K562 (cell line): ENCODE results near the gene CMIP. TPM values are rescaled to one million over a fixed set of nuclear protein-coding genes. Genes with fewer than 3 reads are reported as not detected.

Experiments used
- JUN ChIP-seq, 2 experiments: sonication (generic) in 1 of 2; formaldehyde crosslinking in 1 of 2; IDR thresholded peaks; 2 replicates each; pipeline versions ENCODE4 v1.6.1 to v1.8.0; 2012 to 2022; ENCODE audit warnings: borderline replicate concordance in 2 of 2, mild to moderate bottlenecking in 2 of 2, improper control_type of control experiment in 1 of 2, low read depth in 1 of 2, low read length in 1 of 2, missing genetic modification reagents in 1 of 2
- RFX7 ChIP-seq: fragments of 250-450 bp; sonication (Bioruptor Pico); IDR thresholded peaks from 2 replicates; pipeline ENCODE4 v1.5.1; 2021; ENCODE audit warnings: mild to moderate bottlenecking
- SOX6 ChIP-seq: fragments of 450-650 bp; IDR thresholded peaks from 2 replicates; pipeline ENCODE4 v1.6.1; 2014; ENCODE audit warnings: mild to moderate bottlenecking
- ZNF408 ChIP-seq: fragments of 250-450 bp; sonication (Bioruptor Pico); IDR thresholded peaks from 2 replicates; pipeline ENCODE4 v1.4.0; 2020; ENCODE audit warnings: low read depth, mild to moderate bottlenecking, moderate library complexity
- ZNF561 ChIP-seq: fragments of 450-650 bp; formaldehyde crosslinking; conservative IDR thresholded peaks from 2 replicates; pipeline ENCODE4 v1.4.0; 2020; ENCODE audit warnings: mild to moderate bottlenecking, moderate library complexity
- ZNF695 ChIP-seq: fragments of 450-650 bp; formaldehyde crosslinking; IDR thresholded peaks from 2 replicates; pipeline ENCODE4 v1.4.0; 2020; ENCODE audit warnings: mild to moderate bottlenecking, moderate library complexity
- polyA plus RNA-seq, 8 experiments: library from polyadenylated mRNA; depleted of rRNA in 4 of 8; stranded (reverse) in 5 of 8; unstranded in 3 of 8; fragments of >200 nt; fragmentation: Nextera tagmentation in 2 of 8; fragmentation: Illumina TruSeq in 1 of 8; extraction: Ambion mirVana in 2 of 8; extraction: Trizol in 1 of 8; gene quantifications; 2 replicates each; pipeline versions ENCODE4 v1.2.1 to v1.2.3, GENCODE V29; 2011 to 2014; ENCODE audit warnings: inconsistent platforms in 1 of 8, missing spikeins in 1 of 8
- total RNA-seq, 7 experiments: library from RNA; depleted of rRNA in 6 of 7; stranded (reverse); fragments of >200 nt in 6 of 7; fragmentation: Illumina TruSeq in 2 of 7; extraction: Trizol in 2 of 7; gene quantifications; 2 replicates each; pipeline versions ENCODE4 v1.2.1 to v1.2.3, GENCODE V29; 2011 to 2021; ENCODE audit warnings: low replicate concordance in 1 of 7
- TF ChIP-seq, protein P1 (sequence below): fragments of 450-650 bp; IDR thresholded peaks from 2 replicates; pipeline ENCODE4 v1.7.0; 2016; ENCODE audit warnings: borderline replicate concordance

The CMIP gene
- total and polyA plus RNA-seq, 9 of the 15 experiments (the other 6 are each of a cell fraction or from before 2014, with no cell fraction given): 0.94 to 82.5 (median 10.3) TPM

DNA sequence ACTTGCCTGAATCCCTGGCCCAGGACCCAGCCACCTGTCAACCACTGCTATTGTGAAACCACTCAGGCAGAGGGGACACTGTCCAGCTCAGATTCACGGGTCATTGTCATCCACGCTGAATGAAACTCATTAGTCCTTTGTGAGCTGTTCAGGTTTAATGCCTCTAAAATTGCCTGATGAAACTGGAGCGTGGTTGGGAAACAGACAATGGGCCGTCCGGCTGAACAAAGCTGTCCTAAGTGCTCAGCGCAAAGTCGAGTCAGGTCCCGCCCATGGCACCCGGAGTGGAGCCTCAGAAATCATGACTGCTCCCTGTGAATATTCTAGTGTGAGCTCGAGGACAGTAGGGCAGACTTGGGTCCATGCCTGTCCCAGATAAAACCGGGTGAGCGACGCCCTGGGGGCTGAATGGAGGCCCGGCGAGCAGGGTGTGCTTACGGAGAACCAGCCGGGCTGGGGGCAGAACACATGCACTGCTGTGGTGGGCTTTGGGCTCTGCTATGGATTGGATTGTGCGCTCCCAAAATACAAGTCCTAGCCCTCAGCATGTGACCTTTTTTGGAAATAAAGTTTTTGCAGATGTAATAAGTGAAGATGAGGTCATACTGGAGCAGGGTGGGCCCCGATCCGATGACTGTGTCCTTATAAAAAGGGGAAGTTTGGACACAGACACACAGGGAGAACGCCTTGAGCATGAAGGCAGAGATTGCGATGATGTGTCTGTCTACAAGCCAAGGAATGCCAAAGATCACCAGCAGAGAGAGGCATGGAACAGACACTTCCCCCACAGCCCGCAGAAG lies 12.9 kb upstream of the CMIP start (continued):
- TF ChIP-seq RFX7 (CRISPR knock-in tag) (no peak), SOX6 (peak; percentile 45; the same call in 1 of the 2 replicates), ZNF408 (CRISPR knock-in tag) (no peak), ZNF695 (CRISPR knock-in tag) (no peak), JUN (IDR thresholded peaks at IDR 0.05; ENCODE audit: borderline replicate concordance, low read depth, low read length) (peak; percentile 86), JUN (CRISPR knock-in tag; IDR thresholded peaks at IDR 0.05; ENCODE audit: borderline replicate concordance) (peak; percentile 52; the same call in 1 of the 2 replicates), ZNF561 (no peak)
- TF ChIP-seq, protein P1, sequence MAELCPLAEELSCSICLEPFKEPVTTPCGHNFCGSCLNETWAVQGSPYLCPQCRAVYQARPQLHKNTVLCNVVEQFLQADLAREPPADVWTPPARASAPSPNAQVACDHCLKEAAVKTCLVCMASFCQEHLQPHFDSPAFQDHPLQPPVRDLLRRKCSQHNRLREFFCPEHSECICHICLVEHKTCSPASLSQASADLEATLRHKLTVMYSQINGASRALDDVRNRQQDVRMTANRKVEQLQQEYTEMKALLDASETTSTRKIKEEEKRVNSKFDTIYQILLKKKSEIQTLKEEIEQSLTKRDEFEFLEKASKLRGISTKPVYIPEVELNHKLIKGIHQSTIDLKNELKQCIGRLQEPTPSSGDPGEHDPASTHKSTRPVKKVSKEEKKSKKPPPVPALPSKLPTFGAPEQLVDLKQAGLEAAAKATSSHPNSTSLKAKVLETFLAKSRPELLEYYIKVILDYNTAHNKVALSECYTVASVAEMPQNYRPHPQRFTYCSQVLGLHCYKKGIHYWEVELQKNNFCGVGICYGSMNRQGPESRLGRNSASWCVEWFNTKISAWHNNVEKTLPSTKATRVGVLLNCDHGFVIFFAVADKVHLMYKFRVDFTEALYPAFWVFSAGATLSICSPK: no peak
